ENCODE data around the gene ATP5F1D. TPM values are rescaled to one million over a fixed set of nuclear protein-coding genes. Genes with fewer than 3 reads are reported as not detected.

The ATP5F1D gene
- total and polyA plus RNA-seq, 2 of the 13 experiments (the other 11 are each of a cell fraction or from before 2014, with no cell fraction given) = 39.4 to 78.7 TPM

DNA sequence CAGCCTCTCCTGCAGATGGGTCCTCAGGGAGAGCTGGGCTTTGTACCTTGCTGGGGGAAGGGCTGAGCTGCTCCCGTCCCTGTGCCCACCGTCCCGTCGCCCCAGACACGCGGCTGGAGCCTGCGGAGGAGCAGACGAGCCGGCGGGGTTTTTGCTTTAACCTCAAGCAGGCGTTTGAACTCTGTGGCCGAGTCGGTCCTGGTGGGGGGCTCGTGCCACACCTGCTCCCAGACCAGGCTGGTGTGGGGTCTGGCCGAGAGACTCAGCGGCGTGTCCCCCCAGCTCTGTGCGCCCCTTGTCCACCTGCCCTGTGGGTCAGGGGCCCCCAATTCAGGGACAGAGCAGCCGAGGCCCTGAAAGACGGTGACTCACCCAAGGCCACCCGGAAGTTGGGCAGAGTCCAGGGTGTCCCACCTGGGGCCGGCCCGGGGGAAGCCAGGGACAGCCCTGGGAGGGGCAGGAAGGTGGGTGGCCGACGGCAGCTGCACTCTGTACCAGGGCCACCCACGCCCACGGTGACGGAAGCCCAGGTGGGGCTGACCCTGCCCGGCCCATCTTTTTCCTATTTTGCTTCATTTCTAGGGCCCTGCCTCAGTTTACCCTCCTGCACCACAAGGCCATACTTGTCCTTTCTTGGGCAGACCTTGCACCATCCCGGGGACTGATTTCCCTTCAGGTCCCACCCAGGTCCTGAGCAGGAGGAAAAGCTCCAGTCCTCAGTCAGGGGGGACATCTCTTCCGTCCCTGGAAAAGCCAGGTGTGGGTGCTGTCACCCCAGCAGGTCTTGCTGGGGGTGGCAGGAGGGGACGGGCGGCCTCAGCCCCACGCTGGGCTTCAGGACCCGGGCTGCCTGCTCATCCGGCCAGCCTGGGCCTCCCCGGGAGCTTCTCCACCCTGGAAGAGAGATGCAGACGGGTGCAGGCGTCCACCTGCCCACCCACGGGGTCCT, 49.4 kb downstream of the ATP5F1D start (continued):
- TF ChIP-seq PCBP1 (IDR thresholded peaks at IDR 0.05; ENCODE audit: borderline replicate concordance, low read depth, low read length) = peak; percentile 58; the same call in 1 of the 2 replicates
- TF ChIP-seq ZNF180 (CRISPR knock-in tag; IDR thresholded peaks at IDR 0.05; ENCODE audit: borderline replicate concordance, low read depth) = no peak
- TF ChIP-seq PRPF4 (IDR thresholded peaks at IDR 0.05; ENCODE audit: low read depth, low read length, poor library complexity, severe bottlenecking) = no peak
- TF ChIP-seq ZNF652 (CRISPR knock-in tag; IDR thresholded peaks at IDR 0.05; ENCODE audit: borderline replicate concordance, low read depth) = peak; percentile 51; the same call in 1 of the 2 replicates
- TF ChIP-seq AGO1 (IDR thresholded peaks at IDR 0.05; ENCODE audit: low read depth, low read length, poor library complexity, severe bottlenecking) = peak; percentile 59
- TF ChIP-seq, protein P1, sequence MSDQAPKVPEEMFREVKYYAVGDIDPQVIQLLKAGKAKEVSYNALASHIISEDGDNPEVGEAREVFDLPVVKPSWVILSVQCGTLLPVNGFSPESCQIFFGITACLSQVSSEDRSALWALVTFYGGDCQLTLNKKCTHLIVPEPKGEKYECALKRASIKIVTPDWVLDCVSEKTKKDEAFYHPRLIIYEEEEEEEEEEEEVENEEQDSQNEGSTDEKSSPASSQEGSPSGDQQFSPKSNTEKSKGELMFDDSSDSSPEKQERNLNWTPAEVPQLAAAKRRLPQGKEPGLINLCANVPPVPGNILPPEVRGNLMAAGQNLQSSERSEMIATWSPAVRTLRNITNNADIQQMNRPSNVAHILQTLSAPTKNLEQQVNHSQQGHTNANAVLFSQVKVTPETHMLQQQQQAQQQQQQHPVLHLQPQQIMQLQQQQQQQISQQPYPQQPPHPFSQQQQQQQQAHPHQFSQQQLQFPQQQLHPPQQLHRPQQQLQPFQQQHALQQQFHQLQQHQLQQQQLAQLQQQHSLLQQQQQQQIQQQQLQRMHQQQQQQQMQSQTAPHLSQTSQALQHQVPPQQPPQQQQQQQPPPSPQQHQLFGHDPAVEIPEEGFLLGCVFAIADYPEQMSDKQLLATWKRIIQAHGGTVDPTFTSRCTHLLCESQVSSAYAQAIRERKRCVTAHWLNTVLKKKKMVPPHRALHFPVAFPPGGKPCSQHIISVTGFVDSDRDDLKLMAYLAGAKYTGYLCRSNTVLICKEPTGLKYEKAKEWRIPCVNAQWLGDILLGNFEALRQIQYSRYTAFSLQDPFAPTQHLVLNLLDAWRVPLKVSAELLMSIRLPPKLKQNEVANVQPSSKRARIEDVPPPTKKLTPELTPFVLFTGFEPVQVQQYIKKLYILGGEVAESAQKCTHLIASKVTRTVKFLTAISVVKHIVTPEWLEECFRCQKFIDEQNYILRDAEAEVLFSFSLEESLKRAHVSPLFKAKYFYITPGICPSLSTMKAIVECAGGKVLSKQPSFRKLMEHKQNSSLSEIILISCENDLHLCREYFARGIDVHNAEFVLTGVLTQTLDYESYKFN (CRISPR knock-in tag; conservative IDR thresholded peaks at IDR 0.05) = peak; percentile 99
- TF ChIP-seq, protein P2, sequence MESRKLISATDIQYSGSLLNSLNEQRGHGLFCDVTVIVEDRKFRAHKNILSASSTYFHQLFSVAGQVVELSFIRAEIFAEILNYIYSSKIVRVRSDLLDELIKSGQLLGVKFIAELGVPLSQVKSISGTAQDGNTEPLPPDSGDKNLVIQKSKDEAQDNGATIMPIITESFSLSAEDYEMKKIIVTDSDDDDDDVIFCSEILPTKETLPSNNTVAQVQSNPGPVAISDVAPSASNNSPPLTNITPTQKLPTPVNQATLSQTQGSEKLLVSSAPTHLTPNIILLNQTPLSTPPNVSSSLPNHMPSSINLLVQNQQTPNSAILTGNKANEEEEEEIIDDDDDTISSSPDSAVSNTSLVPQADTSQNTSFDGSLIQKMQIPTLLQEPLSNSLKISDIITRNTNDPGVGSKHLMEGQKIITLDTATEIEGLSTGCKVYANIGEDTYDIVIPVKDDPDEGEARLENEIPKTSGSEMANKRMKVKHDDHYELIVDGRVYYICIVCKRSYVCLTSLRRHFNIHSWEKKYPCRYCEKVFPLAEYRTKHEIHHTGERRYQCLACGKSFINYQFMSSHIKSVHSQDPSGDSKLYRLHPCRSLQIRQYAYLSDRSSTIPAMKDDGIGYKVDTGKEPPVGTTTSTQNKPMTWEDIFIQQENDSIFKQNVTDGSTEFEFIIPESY (CRISPR knock-in tag; IDR thresholded peaks at IDR 0.05) = peak; percentile 64; the same call in 1 of the 2 replicates
- TF ChIP-seq AHR (CRISPR knock-in tag; IDR thresholded peaks at IDR 0.05) = no peak; the same call in 1 of the 2 replicates
- TF ChIP-seq MZF1 (CRISPR knock-in tag; IDR thresholded peaks at IDR 0.05; ENCODE audit: borderline replicate concordance) = peak; percentile 36; the same call in 1 of the 2 replicates
- TF ChIP-seq ZNF724P (CRISPR knock-in tag; IDR thresholded peaks at IDR 0.05; ENCODE audit: borderline replicate concordance) = 0 out of 2 replicates have a peak, but pooled peaks have one; percentile 7
- TF ChIP-seq HNRNPUL1 (IDR thresholded peaks at IDR 0.05; ENCODE audit: low read depth, low read length) = no peak
- TF ChIP-seq ZNF296 (CRISPR knock-in tag; conservative IDR thresholded peaks at IDR 0.05) = peak; percentile 87
- no peak for TF ChIP-seq NFE2L1 (CRISPR knock-in tag; IDR thresholded peaks at IDR 0.05; ENCODE audit: borderline replicate concordance)
- peak; percentile 63 for TF ChIP-seq ZNF263 (CRISPR knock-in tag; IDR thresholded peaks at IDR 0.05)
- TF ChIP-seq NFATC3 (CRISPR knock-in tag; IDR thresholded peaks at IDR 0.05) = 0 out of 2 replicates have a peak, but pooled peaks have one; percentile 52
- peak; percentile 83 for TF ChIP-seq NR2F6 (IDR thresholded peaks at IDR 0.05)
- peak; percentile 92 for TF ChIP-seq NR2F6 (CRISPR knock-in tag; IDR thresholded peaks at IDR 0.05)
- no peak for TF ChIP-seq ATRX (CRISPR knock-in tag; IDR thresholded peaks at IDR 0.05; ENCODE audit: borderline replicate concordance)
- TF ChIP-seq CREM (IDR thresholded peaks at IDR 0.05) = peak; percentile 65; the same call in 1 of the 2 replicates
- no peak for TF ChIP-seq CREM (CRISPR knock-in tag; IDR thresholded peaks at IDR 0.05)
- peak; percentile 92; the same call in 1 of the 2 replicates for TF ChIP-seq ZNF337 (CRISPR knock-in tag; IDR thresholded peaks at IDR 0.05; ENCODE audit: borderline replicate concordance, low read depth)
- TF ChIP-seq ZSCAN9 (CRISPR knock-in tag; IDR thresholded peaks at IDR 0.05; ENCODE audit: borderline replicate concordance) = peak; percentile 73; the same call in 1 of the 2 replicates
- TF ChIP-seq FOSL2 (CRISPR knock-in tag; IDR thresholded peaks at IDR 0.05) = peak; percentile 99
- TF ChIP-seq, protein P3, sequence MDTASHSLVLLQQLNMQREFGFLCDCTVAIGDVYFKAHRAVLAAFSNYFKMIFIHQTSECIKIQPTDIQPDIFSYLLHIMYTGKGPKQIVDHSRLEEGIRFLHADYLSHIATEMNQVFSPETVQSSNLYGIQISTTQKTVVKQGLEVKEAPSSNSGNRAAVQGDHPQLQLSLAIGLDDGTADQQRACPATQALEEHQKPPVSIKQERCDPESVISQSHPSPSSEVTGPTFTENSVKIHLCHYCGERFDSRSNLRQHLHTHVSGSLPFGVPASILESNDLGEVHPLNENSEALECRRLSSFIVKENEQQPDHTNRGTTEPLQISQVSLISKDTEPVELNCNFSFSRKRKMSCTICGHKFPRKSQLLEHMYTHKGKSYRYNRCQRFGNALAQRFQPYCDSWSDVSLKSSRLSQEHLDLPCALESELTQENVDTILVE (CRISPR knock-in tag; IDR thresholded peaks at IDR 0.05) = peak; percentile 83; the same call in 1 of the 2 replicates

Data from HepG2 (cell line).